Measurements from ENCODE around the gene SSR2. TPM values are rescaled to one million over a fixed set of nuclear protein-coding genes. Genes with fewer than 3 reads are reported as not detected.

The SSR2 gene
- total RNA-seq, 2 experiments from 2014 or later, result 185 to 200 TPM

- H3K9me3 Mint-ChIP-seq (ENCODE audit: low read depth), result no peaks in the 10 kb centered on the region
- H3K4me1 Mint-ChIP-seq, result peaks cover 87% of the 10 kb centered on the region
- ATAC-seq, result no peak
- no peak overlapping the region for H3K4me3 Mint-ChIP-seq
- CTCF ChIA-PET, result interaction anchor here (0.7 to 3.0 kb wide), 3 partner anchors 31 to 38 kb away, joined by 3 to 14 read pairs (median 3); partner anchors contain the start of gene KHDC4
- peaks cover 38% of the 10 kb centered on the region for H3K36me3 Mint-ChIP-seq
- H3K27ac Mint-ChIP-seq, result peak overlapping the region; percentile 71
- H3K27me3 Mint-ChIP-seq, result no peaks in the 10 kb centered on the region
- DNase-seq, result no peak
Measured at GRCh38 chr1:155971910-155972809, 48.6 kb downstream of the SSR2 start.

GRCh38 chr1:155970531-155971167 is 50.1 kb downstream of the SSR2 start:
- peaks cover 42% of the 10 kb centered on the region for H3K36me3 Mint-ChIP-seq
- H3K9me3 Mint-ChIP-seq (ENCODE audit: low read depth), result no peaks in the 10 kb centered on the region
- DNase-seq (peak; percentile 58), ATAC-seq (peak; percentile 48)
- H3K4me3 Mint-ChIP-seq, result peak overlapping the region; percentile 3
- CTCF ChIA-PET, result interaction anchor here (0.9 to 2.1 kb wide), 5 partner anchors 18 to 33 kb away, joined by 3 to 12 read pairs (median 3); no protein-coding TSS in a partner anchor
- no peaks in the 10 kb centered on the region for H3K27me3 Mint-ChIP-seq
- peaks cover 84% of the 10 kb centered on the region for H3K4me1 Mint-ChIP-seq
- H3K27ac Mint-ChIP-seq, result peak overlapping the region; percentile 86

- peaks cover 37% of the 10 kb centered on the region for H3K36me3 Mint-ChIP-seq
- ATAC-seq, result no peak
- peaks cover 76% of the 10 kb centered on the region for H3K4me1 Mint-ChIP-seq
- no peaks in the 10 kb centered on the region for H3K9me3 Mint-ChIP-seq (ENCODE audit: low read depth)
- peak overlapping the region; percentile 86 for H3K27ac Mint-ChIP-seq
- no peaks in the 10 kb centered on the region for H3K27me3 Mint-ChIP-seq
- CTCF ChIA-PET, result interaction anchor here (1.0 to 4.0 kb wide), 3 partner anchors 8 to 21 kb away, joined by 3 to 15 read pairs (median 12); no protein-coding TSS in a partner anchor
- no peak overlapping the region for H3K4me3 Mint-ChIP-seq
- no peak for DNase-seq
Measured at GRCh38 chr1:155969377-155969791, 51.4 kb downstream of the SSR2 start.

GRCh38 chr1:155968670-155969069 is 52.1 kb downstream of the SSR2 start:
- no peak for DNase-seq
- ATAC-seq, result no peak
- CTCF ChIA-PET, result interaction anchor here (1.0 to 4.0 kb wide), 6 partner anchors 9 to 30 kb away, joined by 3 to 17 read pairs (median 10); partner anchors contain the start of gene ARHGEF2
- Mint-ChIP-seq H3K9me3 (ENCODE audit: low read depth) (no peaks in the 10 kb centered on the region), H3K27me3 (no peaks in the 10 kb centered on the region), H3K4me3 (no peak overlapping the region), H3K36me3 (peaks cover 36% of the 10 kb centered on the region), H3K4me1 (peaks cover 70% of the 10 kb centered on the region), H3K27ac (peak overlapping the region; percentile 86)

- ATAC-seq (no peak), DNase-seq (no peak)
- Mint-ChIP-seq H3K4me1 (peaks cover 65% of the 10 kb centered on the region), H3K4me3 (no peak overlapping the region), H3K36me3 (peaks cover 36% of the 10 kb centered on the region), H3K27me3 (no peaks in the 10 kb centered on the region), H3K27ac (peak overlapping the region; percentile 86), H3K9me3 (ENCODE audit: low read depth) (no peaks in the 10 kb centered on the region)
- CTCF ChIA-PET, result interaction anchor here (0.8 to 4.0 kb wide), 8 partner anchors 9 to 34 kb away, joined by 3 to 17 read pairs (median 4); partner anchors contain the start of gene ARHGEF2
Measured at GRCh38 chr1:155968051-155968400, 52.7 kb downstream of the SSR2 start.

GRCh38 chr1:155967341-155968050 is 53.3 kb downstream of the SSR2 start:
- Mint-ChIP-seq H3K27me3 (no peaks in the 10 kb centered on the region), H3K4me3 (peak overlapping the region; percentile 2), H3K36me3 (peaks cover 37% of the 10 kb centered on the region), H3K9me3 (ENCODE audit: low read depth) (no peaks in the 10 kb centered on the region), H3K4me1 (peaks cover 65% of the 10 kb centered on the region), H3K27ac (peak overlapping the region; percentile 86)
- ATAC-seq (peak; percentile 31), DNase-seq (no peak)
- CTCF ChIA-PET, result interaction anchor here (0.8 to 4.0 kb wide), 10 partner anchors 10 to 99 kb away, joined by 3 to 17 read pairs (median 4); partner anchors contain the start of gene ARHGEF2

GRCh38 chr1:155966750-155967149 is 54.0 kb downstream of the SSR2 start:
- H3K9me3 Mint-ChIP-seq (ENCODE audit: low read depth), result no peaks in the 10 kb centered on the region
- H3K36me3 Mint-ChIP-seq, result peaks cover 43% of the 10 kb centered on the region
- no peak for DNase-seq
- no peak for ATAC-seq
- no peak overlapping the region for H3K4me3 Mint-ChIP-seq
- H3K4me1 Mint-ChIP-seq, result peaks cover 66% of the 10 kb centered on the region
- H3K27me3 Mint-ChIP-seq, result no peaks in the 10 kb centered on the region
- peak overlapping the region; percentile 86 for H3K27ac Mint-ChIP-seq
- CTCF ChIA-PET, result interaction anchor here (1.0 to 4.3 kb wide), 8 partner anchors 8 to 100 kb away, joined by 3 to 17 read pairs (median 4); partner anchors contain the start of gene KHDC4

- Mint-ChIP-seq H3K4me1 (peaks cover 63% of the 10 kb centered on the region), H3K27ac (no peak overlapping the region), H3K36me3 (peaks cover 47% of the 10 kb centered on the region), H3K9me3 (ENCODE audit: low read depth) (no peaks in the 10 kb centered on the region), H3K4me3 (no peak overlapping the region), H3K27me3 (no peaks in the 10 kb centered on the region)
- no peak for ATAC-seq
- no peak for DNase-seq
- CTCF ChIA-PET, result interaction anchor here (0.9 to 4.3 kb wide), 7 partner anchors 9 to 100 kb away, joined by 3 to 17 read pairs (median 5); partner anchors contain the start of gene KHDC4
Measured at GRCh38 chr1:155966135-155966534, 54.6 kb downstream of the SSR2 start.

- peaks cover 57% of the 10 kb centered on the region for H3K36me3 Mint-ChIP-seq
Measured at GRCh38 chr1:155964193-155964592, 56.6 kb downstream of the SSR2 start.

GRCh38 chr1:155962599-155963211 is 58.0 kb downstream of the SSR2 start:
- peak overlapping the region; percentile 47 for H3K27ac Mint-ChIP-seq
- ATAC-seq, result no peak
- no peak for DNase-seq
- peaks cover 32% of the 10 kb centered on the region for H3K4me1 Mint-ChIP-seq
- no peaks in the 10 kb centered on the region for H3K27me3 Mint-ChIP-seq
- no peaks in the 10 kb centered on the region for H3K9me3 Mint-ChIP-seq (ENCODE audit: low read depth)
- H3K36me3 Mint-ChIP-seq, result peaks cover 55% of the 10 kb centered on the region
- CTCF ChIA-PET, result interaction anchor here (0.5 to 4.3 kb wide), 7 partner anchors 10 to 53 kb away, joined by 3 to 14 read pairs (median 6); partner anchors contain the start of gene KHDC4
- no peak overlapping the region for H3K4me3 Mint-ChIP-seq

More at GRCh38 chr1:155964193-155964592, 56.6 kb downstream of the SSR2 start:
- H3K4me1 Mint-ChIP-seq, result peaks cover 47% of the 10 kb centered on the region
- peak overlapping the region; percentile 38 for H3K27ac Mint-ChIP-seq
- no peaks in the 10 kb centered on the region for H3K9me3 Mint-ChIP-seq (ENCODE audit: low read depth)
- H3K4me3 Mint-ChIP-seq, result no peak overlapping the region
- CTCF ChIA-PET, result interaction anchor here (1.4 to 4.3 kb wide), 4 partner anchors 18 to 31 kb away, joined by 3 to 14 read pairs (median 7); partner anchors contain the start of gene KHDC4
- ATAC-seq (no peak), DNase-seq (no peak)
- no peaks in the 10 kb centered on the region for H3K27me3 Mint-ChIP-seq

- Mint-ChIP-seq H3K27me3 (no peaks in the 10 kb centered on the region), H3K9me3 (ENCODE audit: low read depth) (no peaks in the 10 kb centered on the region), H3K4me1 (peaks cover 25% of the 10 kb centered on the region), H3K27ac (peak overlapping the region; percentile 75), H3K4me3 (no peak overlapping the region), H3K36me3 (peaks cover 57% of the 10 kb centered on the region)
- peak; percentile 61 for ATAC-seq
- DNase-seq, result no peak
- CTCF ChIA-PET, result interaction anchor here (2.0 kb wide), 1 partner anchor 24 kb away, joined by 7 read pairs; no protein-coding TSS in a partner anchor
Measured at GRCh38 chr1:155961937-155962336, 58.8 kb downstream of the SSR2 start.

GRCh38 chr1:155960081-155960745 is 60.5 kb downstream of the SSR2 start:
- Mint-ChIP-seq H3K36me3 (peaks cover 56% of the 10 kb centered on the region), H3K4me1 (peaks cover 22% of the 10 kb centered on the region), H3K9me3 (ENCODE audit: low read depth) (no peaks in the 10 kb centered on the region), H3K27ac (peak overlapping the region; percentile 65), H3K27me3 (no peaks in the 10 kb centered on the region), H3K4me3 (no peak overlapping the region)
- CTCF ChIA-PET, result interaction anchor here (1.1 to 1.4 kb wide), 2 partner anchors 22 to 104 kb away, joined by 3 to 4 read pairs; no protein-coding TSS in a partner anchor
- ATAC-seq (no peak), DNase-seq (no peak)
